ENCODE results near the gene OR2T5.
"Not testable (repeated sequence)": the region's sequence is repeated elsewhere in the genome, so short reads cannot be mapped to it uniquely, and the experiment has no call there.

- TF ChIP-seq CTCF (IDR thresholded peaks at IDR 0.05; ENCODE audit: low read depth, low read length, missing input control); MAX (IDR thresholded peaks at IDR 0.05); REST (IDR thresholded peaks at IDR 0.05); JUND (IDR thresholded peaks at IDR 0.05): not testable (repeated sequence)
Measured at GRCh38 chr1:248510217-248510616, 21.8 kb downstream of the OR2T5 start.
